SH-SY5Y (cell line): Measurements from ENCODE around the gene EXOC2.

Experiments used
- GATA2 ChIP-seq: IDR thresholded peaks from 2 replicates; pipeline ENCODE4 v1.6.1; 2011; ENCODE audit warnings: mild to moderate bottlenecking, low read depth, low read length
- GATA3 ChIP-seq: IDR thresholded peaks from 2 replicates; pipeline ENCODE4 v1.6.1; 2011; ENCODE audit warnings: low read depth, mild to moderate bottlenecking, low read length, moderate library complexity

EXOC2 gene

GRCh38 chr6:435441-436307, 257.3 kb downstream of the EXOC2 start:
- TF ChIP-seq GATA2 (no peak), GATA3 (no peak)
